GM21786 (cell line): ENCODE measurements around the gene HIGD1A.

ENCODE experiments used
- ATAC-seq: cut with Tn5 transposase; IDR thresholded peaks from one replicate; pipeline ENCODE4 v1.9.1; 2021; ENCODE audit not compliant: unreplicated experiment

Gene HIGD1A

DNA sequence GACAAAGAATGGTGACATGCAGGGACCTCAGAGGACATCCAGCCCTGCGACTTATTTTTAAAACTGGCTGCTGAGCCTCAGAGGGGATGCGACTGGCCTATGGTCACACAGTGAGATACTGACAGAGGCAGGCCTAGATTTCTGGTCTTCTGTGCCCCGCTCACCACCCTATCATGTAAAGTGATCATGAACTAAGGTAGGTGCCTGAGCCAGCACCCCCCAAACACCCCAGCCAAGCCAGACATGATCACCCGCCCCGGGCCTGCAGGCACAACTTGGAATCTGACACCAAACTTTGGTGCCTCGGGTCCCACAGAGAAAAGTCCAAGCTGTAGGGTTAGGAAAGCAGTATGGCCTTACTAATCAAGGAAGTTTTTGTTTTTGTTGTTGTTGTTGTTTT, 67.8 kb downstream of the HIGD1A start:
- ATAC-seq = no peak

- no peak for ATAC-seq
Observed at GRCh38 chr3:42736081-42736480, 68.2 kb downstream of the HIGD1A start.

GRCh38 chr3:42735615-42736014, 68.7 kb downstream of the HIGD1A start:
- ATAC-seq = no peak

DNA sequence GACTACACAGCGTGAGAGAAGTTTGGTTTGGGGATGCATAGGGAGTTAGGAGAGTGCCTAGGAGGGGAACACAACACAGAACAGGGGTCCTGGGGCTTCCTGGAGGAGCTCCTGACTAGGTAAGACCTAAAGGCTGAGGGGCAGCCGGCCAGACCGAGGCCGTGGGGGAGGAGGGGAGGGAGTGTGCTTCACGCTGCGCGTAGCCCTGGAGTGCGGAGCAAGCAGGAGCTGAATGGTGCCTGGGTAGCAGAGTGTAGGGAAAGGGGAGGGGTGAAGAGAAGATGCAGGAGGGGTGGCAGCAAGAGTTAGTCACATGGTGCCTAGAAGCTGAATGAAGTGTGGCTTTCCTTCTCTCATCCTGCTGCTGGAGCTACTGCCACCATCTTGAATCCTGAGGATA, 69.3 kb downstream of the HIGD1A start:
- no peak for ATAC-seq

DNA sequence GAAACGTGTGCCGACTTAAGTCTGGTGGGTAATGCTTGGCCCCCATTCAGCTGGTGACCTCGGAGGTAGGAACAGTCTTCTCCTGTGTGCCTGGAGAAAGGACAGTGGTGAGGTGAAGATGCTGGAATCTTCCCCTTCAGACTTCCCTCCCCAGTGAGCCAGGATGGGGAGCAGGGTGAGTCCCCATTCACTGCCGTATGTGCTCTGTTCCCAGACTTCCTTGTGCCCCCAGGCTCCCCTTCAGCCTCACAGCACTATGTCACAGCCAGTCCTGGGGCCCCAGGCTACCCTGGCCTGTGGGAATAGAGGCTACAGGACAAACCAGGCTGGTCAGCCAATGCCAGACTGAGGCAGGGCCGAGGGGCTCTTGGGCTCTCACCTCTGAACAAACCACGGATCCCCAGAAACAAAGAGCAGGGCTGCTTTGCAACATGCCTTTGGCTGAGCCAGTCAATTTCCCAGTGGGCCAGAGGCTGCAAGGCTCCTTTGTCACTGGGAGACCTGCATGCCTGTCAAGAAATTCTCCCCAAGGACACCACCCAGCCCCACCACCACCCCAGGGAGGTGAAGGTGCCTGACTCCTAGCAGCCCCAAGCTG, 69.9 kb downstream of the HIGD1A start:
- ATAC-seq = no peak

DNA sequence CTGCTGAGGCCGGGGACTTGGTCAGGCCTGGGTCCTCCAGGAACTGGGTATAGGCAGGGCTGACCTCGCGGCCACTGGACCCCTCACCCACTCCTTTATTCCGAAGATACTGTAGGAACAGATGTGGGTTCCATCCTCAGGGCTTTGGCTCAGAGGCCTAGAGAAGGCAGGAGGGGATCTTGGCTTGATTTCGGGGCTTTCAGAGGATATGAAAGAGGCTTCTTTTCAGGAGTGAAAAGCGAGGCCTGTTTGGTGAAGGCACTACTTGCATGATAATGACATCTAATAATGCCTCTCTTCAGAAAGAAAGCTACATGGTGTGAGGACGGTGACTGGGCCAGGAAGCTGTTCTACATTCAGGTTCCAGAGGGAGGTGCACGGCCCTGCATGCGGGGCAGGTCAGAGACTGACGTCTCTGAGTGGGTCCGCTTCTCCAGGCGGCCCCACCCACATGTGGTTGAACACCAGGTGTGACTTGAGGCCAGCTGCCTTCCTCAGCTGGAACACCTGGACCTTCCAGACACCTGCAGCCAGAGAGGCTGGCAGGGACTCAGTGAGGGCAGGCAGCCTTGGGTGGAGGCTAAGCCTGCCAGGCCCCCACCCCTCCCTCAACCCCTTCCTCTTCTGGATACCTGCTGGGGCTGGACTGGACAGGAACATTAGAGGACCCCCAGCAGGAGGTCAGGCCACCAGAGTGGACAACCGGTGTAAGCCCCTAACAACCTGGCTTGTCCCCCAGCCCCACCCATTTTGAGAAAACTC, 70.6 kb downstream of the HIGD1A start:
- no peak for ATAC-seq
